ENCODE results near the gene ATXN2.
"Not testable (repeated sequence)": the region's sequence is repeated elsewhere in the genome, so short reads cannot be mapped to it uniquely, and the experiment has no call there.

The ATXN2 gene

DNA sequence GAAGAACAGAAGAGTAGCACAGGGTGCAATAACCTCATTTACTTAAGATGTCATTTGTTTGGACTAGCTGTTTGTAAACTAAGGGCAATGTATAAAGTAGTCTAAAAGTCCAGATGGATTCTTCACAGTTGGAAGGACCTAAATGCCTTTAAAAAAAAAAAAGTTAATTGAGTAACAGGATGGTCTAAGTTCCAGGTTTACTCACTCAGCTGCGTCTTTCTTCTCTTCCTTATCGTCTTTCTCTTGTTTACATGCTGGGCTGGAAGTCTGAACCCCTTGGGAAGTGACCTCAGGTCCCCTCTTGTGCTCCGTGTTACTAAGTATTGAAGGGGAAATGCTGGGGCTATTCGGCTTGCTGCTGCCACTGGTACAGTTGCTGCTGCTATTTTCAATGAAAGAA lies 110.8 kb downstream of the ATXN2 start:
- no peak for DNase-seq

DNA sequence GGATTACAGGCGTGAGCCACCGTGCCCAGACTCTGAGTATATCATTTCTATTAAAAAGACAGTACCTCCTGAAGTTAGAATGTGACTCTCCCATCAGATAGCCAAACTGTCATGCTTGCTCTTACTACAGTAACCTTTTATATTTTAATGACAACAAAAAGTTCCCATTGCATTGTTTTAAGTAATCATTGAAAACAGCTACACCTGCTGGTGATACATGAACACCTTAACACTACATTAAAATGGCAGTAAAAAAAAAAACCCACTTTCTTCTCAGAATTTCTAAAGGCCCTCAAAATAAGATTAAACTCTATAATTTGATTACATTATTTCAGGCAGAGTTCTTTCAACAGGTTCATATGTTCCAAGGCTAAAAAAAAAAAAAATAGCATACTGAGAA lies 116.7 kb downstream of the ATXN2 start:
- no peak for DNase-seq

DNA sequence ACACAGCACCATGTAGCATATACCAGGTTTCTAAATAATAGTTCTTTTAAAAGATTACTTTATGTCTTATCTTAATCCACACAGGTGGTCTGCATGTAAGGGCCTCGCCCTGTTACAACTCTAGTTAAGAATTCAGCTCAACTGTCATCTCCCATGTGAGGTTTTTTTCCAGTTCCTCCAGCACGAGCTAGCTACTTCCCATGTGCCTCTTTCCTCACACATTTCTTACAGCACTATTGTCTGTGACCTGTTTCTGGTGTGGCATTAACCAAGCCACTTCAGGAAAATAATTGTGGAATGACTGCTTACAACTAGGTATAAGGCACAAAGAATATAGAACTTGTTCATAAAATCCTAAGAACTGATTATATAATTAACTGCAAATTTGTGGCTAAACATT lies 127.9 kb downstream of the ATXN2 start:
- DNase-seq, result no peak

DNA sequence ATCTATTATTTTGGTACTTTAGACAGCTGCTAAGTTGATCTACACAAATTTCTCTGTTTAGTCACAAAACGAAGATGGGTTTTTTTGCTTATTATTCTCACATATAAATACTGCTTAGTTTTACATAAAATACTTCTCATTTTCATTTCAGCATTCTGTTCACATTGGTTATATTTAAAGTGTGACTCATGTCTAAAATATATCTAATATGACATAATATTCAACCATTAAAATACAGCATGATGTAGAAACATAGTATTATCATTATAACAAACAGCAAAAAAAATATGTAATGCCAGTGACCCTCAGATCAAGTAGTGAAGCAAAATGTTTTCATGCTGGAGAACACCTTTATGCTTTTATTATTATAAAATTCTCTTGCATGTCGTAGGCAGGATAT lies 129.7 kb downstream of the ATXN2 start:
- DNase-seq, result no peak

DNA sequence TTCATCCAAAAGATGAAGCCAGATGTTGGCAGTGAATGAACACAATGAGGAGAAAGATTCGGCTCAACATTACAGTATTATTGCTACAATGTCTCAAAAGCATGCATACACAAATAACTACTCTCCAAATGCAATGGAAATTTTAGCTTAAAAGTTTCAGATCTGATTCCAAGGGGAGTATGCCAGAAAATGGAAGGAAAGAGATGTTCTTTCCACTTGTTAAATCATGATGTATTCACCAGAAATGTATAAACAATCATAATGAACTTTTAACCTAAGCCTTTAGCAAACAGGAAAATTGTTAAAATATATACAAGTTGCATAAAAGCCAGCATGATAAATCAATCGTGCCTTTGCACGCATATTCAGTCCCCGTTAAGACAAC lies 131.3 kb downstream of the ATXN2 start:
- DNase-seq, result no peak

DNA sequence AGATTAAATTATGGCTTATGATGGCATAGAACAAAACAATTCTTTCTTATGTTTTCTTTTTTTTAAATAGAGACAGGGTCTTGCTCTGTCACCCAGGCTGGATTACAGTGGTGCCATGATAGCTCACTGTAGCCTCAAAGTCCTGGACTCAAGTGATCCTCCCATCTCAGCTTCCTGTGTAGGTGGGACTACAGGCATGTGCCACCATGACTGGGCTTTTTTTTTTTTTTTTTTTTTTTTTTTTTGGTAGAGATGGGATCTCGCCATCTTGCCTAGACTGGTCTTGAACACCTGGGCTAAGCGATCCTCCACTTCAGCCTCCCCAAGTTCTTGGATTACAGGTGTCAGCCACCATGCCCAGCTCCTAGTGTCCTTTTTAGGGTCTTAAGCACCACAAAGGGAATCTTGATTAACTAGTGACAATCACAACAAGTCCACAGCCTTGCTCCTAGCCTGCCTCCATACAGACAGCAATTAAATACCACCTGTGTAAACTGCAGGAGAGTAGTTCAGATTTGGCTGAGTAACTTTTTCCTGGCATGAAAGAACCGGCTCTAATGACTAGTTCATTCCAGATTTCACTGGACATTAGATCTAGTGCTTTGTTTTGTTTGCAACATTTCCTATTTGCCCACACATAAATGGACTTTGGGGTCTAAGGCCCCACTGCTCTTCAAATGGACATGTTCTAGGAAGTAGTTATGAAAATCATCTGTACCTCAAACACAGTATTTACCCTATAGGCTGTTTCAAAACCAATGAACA lies 131.8 kb downstream of the ATXN2 start:
- DNase-seq, result no peak

DNA sequence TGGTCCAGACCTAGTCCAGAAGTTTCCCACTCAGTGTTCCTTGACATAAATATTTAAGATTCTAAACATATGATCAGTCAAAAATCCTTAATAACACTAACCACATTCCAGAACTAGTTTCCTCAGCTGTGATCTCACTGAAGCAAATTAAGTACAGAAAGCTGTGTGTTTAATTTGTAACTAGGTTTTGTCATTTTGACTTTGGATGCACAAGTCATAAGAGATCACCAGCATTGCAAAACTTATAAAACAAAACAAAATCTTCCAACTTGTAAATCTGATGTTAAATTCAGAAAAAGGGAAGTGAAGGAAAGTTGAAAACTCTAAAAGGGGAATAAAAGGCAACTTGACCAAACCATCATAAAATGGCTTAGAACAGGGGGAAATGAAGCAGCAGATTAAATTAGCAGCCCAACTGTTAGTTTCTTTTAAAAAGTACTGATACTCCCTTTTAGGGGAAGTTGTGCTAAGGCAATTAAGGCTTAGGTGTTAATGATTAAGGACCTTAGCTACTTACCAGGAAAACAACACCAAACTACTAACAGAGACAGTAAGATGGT lies 136.8 kb downstream of the ATXN2 start:
- no peak for DNase-seq

DNA sequence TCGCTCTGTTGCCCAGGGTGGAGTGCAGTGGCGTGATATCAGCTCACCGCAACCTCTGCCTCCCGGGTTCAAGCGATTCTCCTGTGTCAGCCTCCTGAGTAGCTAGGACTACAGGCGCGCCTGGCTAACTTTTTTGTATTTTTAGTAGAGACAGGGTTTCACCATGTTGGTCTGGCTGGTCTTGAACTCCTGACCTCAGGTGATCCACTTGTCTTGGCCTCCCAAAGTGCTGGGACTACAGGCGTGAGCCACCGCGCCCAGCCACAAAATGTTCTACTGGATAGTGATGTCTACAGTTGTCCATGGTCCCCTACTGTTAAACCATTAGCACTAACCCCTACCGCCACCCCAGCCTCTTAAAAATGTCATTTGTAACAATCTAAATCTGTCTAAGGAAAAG lies 139.0 kb downstream of the ATXN2 start:
- not testable (repeated sequence) for DNase-seq

DNA sequence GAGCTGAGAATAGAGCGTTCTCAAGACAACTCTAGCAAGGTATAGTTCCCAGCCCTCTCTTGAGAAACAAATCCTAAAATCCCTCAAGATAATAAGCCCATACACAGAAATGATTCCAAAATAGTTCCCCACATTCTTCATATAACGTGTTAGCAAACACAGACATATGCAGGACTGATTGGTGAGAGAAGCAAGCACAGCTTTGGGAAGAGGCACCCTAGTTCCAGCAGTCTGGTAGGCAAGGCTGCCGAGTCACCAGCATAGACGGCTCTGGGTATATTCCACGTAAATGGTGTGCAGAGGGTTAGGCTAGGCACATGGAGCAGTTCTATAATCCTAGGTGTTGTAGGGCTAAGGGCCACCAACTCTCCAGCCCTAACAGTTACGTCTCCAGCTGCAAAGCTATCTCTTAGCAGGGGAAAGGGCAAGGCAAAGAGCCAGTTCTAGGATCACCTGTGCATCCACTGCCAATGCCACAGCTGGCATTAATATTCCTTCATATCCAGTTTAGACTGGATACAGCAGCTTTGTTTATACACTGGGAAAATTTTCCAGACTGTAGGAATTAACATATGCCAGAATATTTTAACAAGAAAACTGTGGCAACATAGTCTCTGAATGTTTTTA lies 140.5 kb downstream of the ATXN2 start:
- no peak for DNase-seq

DNA sequence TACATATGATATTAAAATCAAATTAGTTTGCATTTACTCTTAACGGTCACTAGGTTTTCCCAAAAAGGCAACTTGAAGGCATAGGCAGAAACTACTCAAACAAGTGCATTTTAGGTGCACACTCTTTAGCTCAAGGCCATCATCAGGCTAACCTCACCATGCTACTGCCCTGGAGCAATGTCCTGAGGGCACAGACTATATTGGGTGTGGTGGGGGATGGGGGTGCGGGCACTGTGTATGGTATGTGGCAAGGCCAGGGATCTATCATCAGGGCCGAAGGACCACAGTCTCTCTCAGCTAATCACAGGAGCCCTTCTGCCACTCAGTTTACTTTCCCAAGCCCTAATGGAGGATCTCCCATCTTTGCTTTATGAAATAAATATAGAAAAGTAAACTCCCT lies 141.5 kb downstream of the ATXN2 start:
- no peak for DNase-seq

DNA sequence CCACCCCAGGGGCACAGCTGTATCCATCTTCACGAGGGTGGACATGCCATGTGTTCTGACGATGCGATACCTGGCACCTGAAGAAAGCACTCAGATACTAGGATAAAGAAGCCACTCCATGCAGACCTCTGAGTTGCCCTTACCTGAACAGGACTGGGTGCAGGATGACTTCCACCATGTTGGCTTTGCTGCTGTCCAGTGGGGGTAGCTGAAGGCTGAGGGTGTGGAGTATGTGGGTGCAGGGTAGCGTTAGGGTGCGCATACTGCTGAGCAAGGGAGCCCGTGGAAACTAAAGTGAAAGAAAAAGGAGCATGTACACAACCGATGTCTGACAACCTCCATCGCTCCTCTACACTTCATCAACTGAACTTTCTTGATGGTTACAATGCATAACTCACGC lies 142.0 kb downstream of the ATXN2 start:
- no peak for DNase-seq

DNA sequence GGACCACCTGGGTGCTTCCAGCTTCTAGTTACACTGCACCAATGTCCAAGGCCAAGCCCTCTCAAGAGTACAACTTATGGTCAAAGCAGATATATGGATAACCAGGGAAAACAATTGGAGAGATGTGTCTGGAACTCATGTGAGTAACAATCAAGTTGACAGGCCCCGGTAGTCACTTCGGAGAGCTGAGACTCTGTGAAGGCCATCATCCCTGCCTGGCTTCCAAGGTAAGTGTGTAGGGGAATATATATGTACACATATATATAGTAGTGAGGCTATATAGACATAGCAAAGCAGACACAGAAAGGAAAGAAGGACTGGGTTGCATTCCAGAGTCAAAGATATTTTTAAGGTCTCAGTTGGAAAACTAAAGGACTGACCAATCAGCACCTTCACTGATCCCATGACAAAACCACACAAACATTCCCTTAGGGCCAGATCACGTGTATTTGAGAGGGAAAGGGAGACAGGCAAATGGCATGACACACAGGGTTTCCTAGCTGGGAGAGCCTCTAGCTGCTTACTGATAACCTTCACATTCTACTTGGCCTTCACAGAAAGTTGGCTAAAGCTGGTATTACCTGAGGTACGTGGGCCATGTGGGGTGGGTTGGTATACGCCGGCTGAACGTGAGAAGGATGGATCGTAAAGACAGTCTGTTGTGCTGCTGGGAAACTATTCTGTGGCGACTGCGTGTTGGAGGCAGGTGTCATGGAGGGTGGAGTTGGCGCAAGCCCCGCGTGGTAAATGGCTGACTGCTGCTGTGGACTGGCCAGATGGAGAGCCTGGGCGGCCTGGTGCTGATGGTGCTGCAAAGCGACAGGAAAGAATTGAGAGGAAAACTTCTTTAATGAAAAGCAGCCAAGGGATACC lies 143.4 kb downstream of the ATXN2 start:
- no peak for DNase-seq

DNA sequence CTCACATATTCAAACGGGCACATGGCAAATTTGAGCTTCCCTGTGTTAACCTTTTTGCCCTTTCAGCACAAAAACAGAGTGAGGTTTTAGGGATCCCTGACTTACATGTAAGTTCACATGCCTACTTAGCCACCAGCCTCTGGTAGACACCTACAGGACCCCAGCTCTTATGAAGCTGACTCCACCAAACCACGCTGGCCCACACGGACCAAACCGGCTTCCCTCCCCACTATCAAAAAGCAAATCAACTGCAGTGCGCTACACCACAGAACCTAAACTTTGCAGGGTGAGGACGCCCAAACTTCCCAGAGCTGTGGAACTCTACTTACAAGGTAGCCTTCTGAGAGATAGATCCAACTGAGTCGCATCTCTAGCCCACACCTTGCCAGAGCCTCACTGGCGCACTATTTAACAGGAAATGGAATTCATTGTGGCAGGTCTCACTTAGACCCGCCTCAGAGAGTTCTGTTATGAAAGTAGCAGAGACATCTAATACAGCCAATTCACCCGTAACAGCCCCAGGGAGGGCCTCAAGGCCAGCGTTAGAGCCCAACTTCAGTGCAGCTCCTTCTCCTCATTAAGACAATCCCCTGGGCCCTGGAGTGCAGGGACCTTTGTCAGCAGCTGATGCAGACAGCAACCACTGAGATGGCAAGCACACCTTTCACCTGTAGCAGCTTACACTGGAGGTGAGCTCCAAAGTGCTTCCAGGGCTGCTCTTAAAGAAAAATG lies 144.2 kb downstream of the ATXN2 start:
- no peak for DNase-seq

DNA sequence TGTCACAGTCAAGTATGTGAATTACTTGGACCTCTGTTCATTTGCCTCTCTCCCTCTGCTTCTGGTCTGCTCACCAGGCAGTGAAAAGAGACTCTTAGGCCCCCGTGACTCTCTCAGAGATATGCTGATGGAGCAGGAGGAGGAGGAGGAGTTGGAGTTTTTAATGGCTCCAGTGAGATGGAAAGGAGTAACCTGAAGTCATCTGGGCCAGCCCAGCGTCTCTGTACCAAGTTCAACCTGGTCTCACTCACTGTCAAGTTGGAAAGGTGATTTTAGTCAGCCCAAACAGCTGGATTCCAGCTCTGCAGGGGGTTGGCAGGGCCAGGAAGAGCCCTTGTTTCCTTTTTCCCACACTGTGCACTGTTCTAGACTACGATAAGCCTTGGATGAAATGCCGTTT lies 144.8 kb downstream of the ATXN2 start:
- DNase-seq, result no peak

DNA sequence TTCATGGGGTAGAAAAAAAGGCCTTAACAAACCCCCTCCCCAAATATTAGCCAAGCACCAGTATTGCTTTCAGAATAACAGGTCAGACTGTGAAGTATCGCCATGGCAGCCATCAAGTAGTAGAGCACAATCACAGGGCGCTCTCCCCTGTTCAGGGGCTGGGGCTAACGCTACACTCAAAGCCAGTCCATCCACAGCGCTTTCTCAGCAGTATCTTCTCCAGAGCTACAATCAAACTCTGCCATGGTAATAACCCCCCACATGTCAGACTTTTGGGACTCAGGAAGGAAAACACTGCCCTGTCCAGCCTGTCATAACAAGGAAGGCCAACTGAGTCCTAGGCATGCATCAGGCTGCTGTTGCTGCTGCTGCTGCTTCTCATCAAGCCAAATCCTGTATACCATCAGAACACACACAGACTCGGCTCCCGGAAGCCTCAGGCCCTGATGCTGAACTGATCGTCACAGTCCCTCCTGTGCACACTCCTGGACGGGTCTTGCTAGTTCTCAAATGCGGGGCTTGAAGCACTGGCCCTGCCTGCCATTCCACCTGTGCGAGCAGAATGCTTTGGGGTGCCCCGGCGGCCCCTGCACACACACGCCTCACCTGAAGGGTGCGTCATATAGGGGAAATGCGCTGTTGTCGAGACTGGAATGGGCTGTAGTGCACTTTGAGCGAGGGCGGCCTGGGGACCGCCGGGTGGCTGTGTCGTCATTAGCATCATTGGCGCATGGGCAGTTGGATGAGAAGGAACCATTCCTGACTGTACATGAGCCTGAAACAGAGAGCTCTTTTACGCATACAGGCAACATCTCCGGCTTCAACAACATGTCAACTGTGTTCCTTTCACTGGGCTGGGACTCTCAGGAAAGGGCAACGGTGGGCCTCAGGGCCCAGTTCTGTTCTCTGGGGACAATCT lies 145.8 kb downstream of the ATXN2 start:
- DNase-seq, result no peak

DNA sequence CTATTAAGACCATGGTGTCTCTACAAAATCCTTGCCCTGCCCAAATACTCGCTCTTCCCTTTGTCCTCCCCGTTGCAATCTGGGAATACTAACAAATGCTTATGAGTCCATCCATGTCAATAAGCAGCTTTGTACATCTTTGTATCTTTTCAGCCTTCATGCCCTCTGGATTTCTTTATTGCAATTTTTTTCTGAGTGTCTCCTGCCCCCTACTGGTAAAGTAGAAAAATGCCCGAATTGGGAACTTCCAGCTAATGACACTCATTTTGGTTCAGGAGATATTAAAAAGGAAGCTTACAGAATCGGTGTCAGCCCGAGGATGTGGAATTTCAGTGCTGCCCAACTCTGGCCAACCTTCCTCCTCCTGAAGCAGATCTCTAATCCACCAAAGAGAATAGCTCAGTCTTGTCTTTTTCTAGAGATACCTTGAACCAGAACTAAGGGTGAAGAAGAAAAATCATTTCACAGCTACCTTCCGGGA lies 147.4 kb downstream of the ATXN2 start:
- peak; percentile 41 for DNase-seq

DNA sequence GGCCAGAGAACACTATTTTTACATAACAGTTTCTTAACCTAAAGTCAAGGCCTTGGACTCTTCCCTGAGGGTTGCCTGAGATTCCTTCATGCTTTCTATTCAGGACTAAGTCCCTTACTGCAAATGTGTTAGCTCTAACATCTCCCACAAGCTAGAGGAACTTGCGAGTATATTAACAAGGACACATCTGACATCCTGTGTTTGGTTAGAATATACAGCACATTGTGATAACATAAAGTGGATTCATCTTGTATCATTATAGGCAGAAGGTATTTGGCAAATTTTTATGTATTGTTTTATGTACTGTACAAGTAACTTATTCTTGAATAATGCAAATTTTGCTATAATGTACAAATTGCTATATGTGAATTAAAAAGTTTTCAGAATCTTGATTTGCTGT lies 147.9 kb downstream of the ATXN2 start:
- DNase-seq, result no peak

DNA sequence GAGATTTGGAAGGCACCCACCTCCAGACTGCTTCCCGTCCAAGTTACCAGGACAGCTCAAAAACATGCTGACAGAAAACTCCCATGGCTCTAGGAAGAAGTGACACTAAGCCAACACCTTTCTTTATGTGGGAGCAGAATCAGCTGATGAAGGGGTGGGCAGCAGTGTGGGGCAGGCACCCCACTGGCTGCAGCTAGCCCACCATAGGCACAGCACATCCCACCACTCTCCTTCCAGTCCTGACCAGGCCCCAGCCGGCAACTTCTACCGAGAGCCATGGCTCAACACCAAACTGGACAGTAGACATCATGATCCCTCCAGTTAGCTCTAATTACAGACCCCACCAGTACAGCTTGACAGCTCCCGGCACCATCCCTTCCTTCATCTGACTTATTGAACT lies 148.4 kb downstream of the ATXN2 start:
- no peak for DNase-seq

DNA sequence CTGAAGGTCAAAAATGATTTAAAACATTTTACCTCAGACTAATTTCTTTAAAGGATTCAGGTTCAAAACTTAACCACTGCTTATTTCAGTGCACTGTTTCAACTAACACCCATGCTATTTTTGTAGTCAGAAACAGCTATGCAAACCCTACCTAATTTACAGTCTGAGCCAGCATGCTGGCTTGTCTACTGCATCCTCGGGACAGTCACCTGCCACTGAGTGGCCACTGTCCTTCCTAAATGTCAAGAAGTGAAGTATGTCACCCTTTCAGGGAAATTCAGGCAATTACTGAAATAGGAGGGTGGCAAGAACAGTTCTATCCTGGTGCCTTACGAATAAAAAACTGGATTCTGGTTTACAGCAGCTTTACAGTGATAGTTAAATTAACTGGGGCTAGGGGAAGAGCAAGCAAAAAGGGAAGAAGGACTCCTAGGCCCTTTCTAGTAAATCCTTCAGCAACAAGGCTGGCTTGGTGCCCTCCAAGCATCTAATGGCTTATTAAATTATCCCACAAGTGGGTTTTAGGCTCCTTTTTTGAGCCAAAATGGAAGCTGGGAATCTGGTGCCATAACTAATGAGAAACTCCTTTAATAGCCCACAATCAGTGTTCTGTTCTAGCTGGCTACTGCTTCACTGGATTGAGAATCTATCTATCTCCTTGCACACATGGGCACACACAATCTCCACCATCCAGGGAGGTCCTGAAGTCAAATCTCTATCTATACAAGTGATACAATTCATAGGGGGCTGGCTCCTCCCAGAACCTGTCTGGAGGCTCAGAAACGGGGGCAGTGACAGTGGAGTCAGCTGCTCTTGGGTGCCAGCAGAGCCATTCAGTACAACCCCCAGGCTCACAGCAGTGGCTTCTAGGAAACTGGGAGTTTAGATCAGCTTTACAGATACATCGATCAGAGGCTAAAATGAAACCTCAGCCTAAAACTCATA lies 150.0 kb downstream of the ATXN2 start:
- DNase-seq, result no peak

DNA sequence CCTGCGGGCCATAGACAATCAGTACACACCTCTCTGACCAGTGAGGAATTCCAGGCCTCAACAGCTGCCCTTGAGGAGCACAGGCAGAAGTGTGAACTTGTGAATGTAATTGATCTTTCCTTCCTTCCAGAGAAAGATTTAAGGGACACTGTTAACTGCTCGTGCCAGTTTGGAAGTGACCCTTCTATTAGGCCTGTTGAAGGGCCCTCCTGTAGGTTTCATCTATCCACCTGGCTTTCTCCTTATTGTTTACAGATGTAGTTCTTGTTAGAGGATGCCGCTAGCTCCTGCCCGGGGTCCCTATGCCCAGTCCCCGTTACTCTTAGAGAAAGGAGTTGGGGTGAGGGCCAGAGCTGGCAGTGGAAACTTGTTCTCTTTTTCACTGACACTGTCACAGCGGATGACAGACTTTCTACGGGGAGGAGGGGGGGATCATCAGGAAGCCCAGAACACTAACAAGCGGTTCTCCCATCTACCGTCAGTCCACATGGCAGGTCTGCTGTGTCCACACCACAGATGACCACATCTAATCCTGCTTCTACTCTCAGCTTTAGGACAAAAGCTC lies 150.8 kb downstream of the ATXN2 start:
- no peak for DNase-seq
